Inflammatory macrophage treated with lipopolysaccharide for 4 hours (primary cell): ENCODE measurements around the gene HGS.

Experiments used
- DNase-seq: peaks from one replicate; pipeline ENCODE4 v3.0.0-alpha.2; 2020

HGS gene

DNA sequence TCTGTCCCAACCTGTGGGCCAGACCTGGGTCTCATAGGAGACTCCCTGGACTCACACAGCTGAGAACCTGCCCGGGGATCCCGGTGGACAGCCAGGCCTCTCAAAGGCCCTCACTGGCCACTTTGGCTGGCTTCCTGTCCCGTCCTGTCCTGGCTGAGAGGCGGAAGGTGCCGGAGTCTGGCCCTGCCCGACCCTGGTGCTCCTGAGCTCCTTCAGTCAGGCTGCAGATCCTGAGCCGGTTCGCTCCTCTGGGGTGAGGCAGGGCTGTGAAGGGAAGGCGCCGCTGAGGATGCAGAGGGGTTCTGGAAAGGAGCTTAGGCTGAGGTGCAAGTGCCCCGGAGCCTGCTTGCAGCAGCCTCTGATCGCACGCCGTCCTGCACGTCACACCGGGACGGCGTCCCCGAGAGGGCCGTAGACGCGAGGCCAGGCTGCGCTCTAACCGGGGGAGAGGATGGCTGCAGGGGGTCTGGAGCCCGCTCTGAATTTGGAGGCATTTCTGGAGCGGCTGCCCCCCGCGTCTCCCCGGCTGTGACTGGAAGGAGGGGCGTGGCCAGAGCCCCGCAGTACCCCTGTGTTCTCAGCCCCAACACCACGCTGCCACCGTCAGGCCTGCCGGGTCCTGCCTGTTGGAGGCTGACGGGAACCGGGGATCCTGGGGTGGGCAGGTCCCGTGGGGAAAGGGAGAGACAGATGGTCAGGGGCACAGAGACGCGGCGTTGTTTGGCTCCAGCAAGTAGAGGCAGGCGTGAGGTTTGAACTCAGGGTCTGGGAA is 4.1 kb downstream of the HGS start:
- no peak for DNase-seq

GRCh38 chr17:81688616-81689015 is 4.8 kb downstream of the HGS start:
- DNase-seq = no peak

- DNase-seq = no peak
Observed at GRCh38 chr17:81690066-81690465, 6.3 kb downstream of the HGS start.

DNA sequence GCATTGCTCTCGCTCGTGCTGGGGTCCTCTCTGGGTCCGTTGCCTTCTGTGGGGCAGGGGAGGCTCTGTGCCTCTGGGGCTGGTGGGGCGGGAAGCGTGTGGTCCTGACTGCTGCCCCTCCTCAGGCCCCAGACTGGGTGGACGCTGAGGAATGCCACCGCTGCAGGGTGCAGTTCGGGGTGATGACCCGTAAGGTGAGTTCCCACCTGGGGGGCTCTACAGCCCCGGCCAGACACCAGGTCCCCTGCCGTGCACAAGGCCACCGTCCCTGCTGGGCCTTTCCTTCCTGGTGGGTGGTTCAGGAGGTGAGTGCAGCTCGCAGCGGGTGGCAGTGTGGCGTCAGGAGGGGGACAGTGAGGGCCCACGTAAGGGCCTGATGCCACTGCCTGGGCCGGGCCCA is 6.7 kb downstream of the HGS start:
- DNase-seq = no peak

DNA sequence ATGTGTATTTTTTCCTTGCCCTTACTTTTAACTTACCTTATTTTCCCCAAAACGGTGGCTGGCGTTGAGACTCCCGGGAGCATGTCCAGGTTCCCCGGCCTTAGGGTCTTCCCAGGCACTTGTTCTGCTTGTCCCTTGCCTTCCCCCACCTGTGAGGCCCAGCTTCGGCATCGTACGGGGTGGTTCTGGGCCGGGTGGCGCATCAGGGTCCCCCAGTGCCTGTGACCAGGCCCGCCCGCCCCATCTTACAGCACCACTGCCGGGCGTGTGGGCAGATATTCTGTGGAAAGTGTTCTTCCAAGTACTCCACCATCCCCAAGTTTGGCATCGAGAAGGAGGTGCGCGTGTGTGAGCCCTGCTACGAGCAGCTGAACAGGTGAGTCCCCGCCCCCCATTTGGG is 7.4 kb downstream of the HGS start:
- no peak for DNase-seq

DNA sequence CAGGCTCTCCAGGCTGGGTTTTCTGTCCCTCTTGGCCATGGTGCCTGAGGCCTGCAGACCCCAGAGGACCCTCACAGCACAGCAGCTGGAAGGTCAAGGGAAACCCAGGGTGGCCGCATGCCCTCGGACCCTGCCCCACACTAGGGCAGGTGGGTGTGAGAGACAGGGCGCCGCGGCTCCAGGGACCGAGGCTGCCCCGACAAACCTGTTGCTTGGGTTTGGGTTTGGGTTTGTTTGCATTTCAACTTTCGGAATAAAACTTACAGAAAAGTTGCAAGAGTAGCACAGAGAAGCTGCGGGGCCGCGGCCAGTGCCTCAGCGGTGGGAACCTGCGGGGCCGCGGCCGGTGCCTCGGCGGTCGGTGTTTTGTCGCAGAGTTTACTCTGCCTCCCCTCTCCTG is 7.8 kb downstream of the HGS start:
- DNase-seq = no peak

- DNase-seq = no peak
Observed at GRCh38 chr17:81693509-81694210, 9.8 kb downstream of the HGS start.

GRCh38 chr17:81694810-81695209 is 11.0 kb downstream of the HGS start:
- no peak for DNase-seq

DNA sequence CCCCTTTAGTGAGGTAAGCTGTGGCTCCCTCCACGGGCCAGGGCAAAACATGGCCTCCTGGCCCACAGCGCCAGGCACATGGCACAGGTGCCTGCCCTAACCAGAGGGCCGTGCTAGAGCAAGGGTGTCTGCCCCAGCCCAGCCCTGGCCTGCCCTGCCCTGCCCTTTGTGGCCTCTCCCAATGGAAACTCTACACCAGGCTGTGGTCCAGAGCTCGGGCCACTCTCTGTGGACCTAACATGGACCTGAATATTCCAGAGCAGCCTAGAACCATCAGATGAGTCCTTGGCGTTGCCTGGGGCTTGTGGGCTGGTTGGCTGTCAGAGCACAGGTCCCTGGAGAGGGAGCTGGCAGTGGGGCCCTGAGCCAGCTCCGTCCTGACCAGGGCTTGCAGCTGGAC is 11.4 kb downstream of the HGS start:
- DNase-seq = no peak

DNA sequence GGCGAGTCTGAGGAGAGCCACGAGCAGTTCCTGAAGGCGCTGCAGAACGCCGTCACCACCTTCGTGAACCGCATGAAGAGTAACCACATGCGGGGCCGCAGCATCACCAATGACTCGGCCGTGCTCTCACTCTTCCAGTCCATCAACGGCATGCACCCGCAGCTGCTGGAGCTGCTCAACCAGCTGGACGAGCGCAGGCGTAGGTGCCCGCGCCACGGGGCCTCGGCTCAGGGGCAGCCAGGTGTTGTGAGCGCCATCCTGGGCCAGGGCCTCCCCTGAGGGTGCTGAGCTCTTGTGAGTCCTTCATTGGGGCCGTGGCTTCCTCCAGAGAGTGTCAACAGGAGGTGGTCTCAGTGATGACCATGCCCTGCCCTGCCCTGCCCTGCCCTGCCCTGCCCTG is 12.0 kb downstream of the HGS start:
- no peak for DNase-seq

- no peak for DNase-seq
Observed at GRCh38 chr17:81696218-81696941, 12.6 kb downstream of the HGS start.

DNA sequence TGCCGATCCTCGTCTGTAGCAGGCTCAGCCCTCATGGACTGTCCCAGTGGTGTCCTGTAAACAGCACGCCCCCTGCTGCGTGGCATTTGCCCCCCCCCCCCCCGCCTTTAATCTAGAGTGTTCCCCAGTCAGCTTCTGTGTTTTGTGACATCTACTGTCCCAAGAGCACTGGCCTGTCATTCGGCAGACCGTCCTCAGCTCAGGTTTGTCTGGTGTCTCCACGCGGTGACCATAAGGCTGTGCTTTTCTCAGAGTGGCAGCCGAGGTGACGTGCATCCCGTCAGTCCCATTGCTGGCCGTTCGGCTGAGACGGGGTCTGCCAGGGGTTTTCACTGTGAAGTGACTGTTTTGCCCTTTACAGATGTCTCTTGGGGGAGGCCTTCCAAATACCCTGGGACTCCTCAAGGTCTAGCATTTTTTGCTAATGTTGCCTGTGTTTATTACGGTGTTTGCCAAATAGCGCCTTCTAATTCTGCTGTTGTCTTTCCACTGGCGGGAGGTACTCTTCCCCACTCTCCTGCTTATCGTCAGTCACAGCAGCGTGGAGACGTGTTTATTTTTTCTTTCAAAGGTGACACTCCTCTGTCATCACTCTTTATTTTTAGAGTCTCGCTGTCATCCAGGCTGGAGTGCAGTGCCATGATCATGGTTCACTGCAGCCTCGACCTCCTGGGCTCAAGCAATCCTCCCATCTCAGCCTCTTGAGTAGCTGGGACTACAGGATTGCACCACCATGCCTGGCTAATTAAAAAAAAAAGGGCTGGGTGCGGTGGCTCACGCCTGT is 13.6 kb downstream of the HGS start:
- DNase-seq = no peak

DNA sequence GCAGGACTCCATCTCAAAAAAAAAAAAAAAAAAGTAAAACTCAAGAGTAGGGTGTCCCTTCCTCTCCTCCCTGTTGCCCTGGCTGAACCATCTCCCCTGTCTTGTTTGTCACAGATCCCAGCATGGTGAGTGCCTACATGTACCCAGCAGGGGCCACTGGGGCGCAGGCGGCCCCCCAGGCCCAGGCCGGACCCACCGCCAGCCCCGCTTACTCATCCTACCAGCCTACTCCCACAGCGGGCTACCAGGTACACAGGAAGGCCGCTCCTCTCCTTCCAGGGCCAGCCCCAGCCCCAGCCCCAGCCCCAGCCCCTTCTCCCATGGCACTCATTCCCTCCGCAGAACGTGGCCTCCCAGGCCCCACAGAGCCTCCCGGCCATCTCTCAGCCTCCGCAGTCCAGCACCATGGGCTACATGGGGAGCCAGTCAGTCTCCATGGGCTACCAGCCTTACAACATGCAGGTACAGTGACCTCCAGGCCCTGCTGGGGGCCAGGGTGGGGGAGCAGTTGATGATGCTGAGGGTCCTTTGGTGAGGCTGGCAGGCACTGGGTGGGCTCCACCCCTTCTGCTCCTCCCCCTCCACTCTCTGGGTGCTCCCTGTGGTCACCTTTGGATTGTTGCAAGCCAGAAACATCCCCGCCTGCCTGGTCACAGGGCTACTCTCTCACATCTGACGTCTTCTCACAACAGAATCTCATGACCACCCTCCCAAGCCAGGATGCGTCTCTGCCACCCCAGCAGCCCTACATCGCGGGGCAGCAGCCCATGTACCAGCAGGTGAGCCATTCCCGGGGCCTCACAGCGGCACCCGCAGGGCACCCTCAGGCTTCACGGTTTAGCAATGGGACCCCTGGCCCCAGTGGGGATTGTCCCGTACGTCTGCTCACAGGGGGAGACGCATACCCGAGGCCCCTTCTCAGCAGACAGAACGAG is 16.8 kb downstream of the HGS start:
- DNase-seq = no peak

DNA sequence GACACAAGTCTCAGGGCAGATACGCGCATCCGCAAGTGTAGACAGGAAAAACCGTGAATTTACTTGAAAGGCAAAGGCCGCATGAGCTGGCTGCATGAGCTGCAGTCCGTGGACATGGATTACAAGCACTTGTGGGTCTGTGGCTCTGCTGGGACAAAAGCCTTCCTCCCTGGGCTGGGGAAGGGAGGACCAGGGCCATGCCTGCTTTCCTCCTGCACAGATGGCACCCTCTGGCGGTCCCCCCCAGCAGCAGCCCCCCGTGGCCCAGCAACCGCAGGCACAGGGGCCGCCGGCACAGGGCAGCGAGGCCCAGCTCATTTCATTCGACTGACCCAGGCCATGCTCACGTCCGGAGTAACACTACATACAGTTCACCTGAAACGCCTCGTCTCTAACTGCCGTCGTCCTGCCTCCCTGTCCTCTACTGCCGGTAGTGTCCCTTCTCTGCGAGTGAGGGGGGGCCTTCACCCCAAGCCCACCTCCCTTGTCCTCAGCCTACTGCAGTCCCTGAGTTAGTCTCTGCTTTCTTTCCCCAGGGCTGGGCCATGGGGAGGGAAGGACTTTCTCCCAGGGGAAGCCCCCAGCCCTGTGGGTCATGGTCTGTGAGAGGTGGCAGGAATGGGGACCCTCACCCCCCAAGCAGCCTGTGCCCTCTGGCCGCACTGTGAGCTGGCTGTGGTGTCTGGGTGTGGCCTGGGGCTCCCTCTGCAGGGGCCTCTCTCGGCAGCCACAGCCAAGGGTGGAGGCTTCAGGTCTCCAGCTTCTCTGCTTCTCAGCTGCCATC is 17.7 kb downstream of the HGS start:
- no peak for DNase-seq

- peak; percentile 96 for DNase-seq
Observed at GRCh38 chr17:81702934-81703746, 19.3 kb downstream of the HGS start, which contains the start of gene MRPL12. Gene MRPL12 (plus strand): TSS chr17:81703367. CDS start chr17:81703502, 135 bp downstream.

- DNase-seq = no peak
Observed at GRCh38 chr17:81703747-81704654, 20.2 kb downstream of the HGS start.

- DNase-seq = no peak
Observed at GRCh38 chr17:81705518-81706231, 21.9 kb downstream of the HGS start.

DNA sequence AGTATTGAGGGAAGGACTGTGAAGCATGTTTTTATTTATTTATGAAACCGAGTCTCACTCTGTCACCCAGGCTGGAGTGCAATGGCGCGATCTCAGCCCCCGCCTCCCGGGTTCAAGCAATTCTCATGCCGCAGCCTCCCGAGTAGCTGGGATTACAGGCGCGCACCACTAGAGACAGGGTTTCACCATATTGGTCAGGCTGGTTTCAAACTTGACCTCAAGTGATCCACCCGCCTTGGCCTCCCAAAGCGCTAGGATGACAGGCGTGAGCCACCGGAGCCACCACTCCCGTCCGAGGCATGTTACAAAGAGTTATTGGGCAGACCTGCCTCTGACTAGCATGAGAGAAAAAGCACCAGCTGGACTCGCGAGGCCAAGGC is 22.4 kb downstream of the HGS start:
- no peak for DNase-seq
